Stimulated activated CD4-positive, alpha-beta T cell treated with anti-CD3 and anti-CD28 coated beads, Interleukin-12 subunit alpha, Interleukin-12 subunit beta, amount 100 ng/mL, for 4 hours (primary cell): ENCODE data around the gene CMTR1.

Experiments
- DNase-seq: peaks from one replicate; pipeline ENCODE4 v3.0.0-alpha.2; 2020

The CMTR1 gene

DNA sequence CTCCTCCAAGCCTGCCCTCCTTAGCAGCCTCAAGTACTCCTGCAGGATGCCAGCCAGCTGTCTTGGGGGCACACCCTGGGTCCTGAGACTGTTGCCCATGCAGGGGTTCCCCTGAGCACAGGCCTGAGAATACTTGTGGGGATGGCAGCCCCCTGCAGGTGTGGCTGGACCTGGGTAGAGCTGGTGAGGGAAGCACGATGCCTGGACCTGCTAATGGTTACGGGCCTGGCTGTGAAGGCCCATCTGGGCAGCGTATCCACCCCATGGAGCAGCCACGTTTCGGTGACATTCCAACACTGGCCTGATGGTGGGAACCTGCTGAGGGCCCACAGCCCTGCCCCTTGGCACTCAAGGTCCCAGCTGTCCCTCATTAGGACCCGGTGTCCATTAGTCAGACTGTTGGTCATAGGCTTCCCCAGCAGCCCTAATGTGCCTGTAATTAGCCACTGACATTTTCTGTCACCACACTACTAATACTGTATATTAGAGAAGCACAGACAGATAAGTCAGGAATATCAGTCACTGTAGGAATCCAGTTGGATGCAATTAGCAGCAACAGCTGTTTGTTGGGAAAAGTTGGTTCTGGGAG, 46.3 kb downstream of the CMTR1 start:
- DNase-seq, result no peak

DNA sequence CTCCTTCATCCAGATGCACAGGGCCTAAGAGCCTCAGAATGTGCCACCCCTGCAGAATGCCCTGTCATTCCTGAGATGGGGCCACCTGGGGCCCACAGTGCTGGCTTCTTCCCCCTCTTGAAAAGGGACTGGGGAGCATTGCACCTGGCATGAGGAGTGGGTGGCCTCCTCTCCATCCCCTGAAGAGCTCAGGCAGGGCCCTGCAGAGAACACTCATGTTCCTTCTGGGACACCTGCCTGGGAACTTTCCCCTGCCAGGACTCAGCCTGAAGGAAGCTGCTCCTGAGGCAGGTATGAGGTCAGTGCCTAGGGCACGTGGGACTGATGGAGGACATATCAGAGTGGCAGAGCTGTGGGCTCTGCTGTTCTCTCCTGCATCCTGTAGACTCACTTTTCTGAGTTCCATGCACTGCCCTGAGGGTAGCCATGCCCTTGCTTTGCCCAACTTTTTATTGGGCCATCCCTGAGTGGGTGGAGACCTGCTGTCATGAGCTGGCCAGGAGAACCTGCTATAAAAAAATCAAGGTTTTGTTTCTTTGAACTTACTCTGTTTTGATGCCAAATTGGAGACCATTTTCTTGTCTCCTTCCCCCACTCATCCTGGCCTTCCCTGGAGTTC, 47.2 kb downstream of the CMTR1 start:
- DNase-seq, result no peak

DNA sequence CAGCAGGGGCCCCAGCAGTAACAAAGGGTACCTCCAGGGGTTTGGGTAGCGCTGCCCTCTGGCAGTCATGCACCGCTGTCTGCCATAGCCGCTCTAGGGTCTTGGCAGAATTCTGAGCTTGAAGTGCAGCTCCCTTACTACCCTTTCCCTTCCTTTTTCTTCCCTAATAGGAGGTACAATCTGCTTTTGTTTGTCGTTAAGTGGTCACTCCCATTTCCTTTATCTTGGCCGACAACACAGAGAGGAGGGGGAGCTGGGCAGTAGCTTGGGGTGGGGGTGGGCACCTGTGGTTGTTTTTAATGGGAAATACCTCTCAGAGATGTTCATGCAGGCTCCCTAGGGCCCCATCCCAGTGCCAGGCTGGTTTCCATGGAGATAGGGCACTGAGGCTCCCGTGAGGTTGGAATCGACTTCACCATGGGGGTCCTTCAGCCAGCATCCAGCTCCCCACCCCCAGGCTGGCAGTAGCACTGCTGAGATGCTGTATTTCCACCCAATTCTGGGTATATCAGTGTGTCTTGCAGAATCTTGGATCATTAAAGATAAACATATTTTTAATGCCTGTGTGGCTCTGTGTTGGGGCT, 48.0 kb downstream of the CMTR1 start:
- DNase-seq, result no peak

DNA sequence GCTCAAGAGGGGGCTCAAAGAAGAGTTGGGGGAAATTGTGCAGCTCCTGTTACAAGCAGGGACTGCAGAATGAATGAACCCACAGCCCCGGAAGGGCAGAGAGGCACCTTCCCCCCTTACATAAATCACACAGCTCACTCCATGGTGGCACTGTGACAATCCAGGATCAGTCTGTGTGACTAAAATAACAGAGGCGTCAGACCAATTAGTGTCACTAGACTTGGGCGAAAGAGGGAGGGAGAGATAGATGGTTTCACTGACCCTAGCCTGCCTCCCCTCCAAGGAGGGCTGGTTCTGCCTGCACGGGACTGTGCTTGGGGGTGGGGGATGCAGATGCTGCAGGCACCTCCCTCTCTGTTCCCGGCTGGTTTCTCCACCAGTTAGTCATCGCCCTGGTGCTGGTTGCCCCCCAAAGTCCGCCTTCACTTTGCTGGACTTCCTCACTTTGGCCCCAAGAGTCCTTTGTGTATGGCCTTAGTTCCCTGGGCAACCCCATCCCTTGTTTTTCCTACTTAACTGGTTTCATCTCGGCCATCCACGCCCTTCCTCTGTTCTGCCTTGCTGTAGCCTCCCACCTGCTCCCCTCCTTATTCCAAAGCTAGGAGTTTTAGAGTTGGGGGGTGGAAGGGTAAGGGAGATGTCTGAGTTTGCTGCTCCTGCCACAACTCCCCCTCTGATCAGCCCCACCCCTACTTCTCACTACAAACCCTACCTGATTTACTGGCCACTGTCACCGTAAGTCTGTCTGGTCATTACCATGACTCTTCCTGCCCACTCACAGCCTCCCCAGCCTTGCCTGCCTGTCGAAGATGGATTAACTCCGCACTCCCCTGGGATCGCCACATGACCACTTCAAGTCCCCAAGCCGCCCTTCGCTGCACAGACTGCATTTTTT, 48.9 kb downstream of the CMTR1 start:
- DNase-seq, result no peak

DNA sequence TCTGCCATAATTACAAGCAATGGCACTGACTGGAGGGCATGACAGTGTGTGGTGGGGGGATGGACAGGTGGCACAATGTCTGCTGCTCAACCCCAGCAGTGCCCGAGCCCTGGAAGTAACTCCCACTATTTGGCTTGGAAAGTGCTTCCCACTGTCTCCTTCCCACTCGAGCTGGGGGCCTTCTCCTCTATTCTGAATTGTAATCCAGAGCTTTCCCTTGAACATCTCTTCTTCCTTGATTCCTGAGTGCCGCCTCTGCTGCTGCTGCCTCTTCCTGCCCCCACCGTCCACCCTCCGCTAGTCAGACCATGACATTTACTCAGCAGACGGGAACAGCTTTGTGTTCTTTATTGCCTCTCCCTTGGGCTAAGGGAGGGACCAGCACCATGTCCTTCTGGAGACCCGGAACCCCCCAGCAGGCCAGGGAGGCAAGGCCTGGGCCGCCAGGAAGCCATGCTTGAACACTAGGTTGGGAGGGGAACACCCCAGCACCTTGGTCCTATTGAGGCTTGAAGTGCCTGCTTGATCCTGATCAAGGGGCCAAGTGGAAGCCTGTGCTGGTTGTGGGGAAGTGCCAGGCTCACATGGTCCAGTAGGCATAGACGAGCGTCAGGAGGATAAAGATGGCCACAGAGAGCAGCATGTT, 49.7 kb downstream of the CMTR1 start:
- no peak for DNase-seq

DNA sequence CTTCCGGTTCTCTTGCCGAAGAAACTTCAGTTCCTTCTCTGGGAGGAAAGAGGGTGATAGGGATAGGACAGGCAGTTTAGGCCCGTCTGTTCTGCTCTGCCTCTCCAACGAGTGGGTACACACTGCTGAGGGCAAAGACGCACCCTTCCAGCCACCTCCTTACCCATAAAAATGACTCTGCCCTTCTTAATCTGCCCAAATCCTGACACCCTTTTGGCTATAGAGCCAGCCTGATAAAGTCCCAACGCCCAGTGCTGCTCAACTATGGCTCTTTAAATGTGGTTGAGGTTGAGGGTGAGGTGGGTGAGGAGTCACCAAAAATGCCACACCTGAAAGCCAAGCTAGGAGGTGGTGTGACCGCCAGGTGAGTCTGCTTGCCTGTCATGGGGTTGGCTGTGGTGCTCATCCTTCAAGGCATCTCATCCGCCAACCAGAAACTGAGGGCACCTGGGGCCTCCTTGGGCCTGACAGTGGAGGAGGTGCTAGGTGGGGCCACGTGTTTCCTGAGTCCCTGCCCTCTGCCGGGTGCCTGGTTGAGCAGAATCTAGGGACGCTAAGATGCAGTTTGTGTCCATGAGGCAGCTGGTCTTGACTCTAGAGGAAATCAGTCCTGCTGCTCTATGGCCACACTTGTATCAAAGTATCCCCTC, 50.4 kb downstream of the CMTR1 start:
- DNase-seq, result no peak

DNA sequence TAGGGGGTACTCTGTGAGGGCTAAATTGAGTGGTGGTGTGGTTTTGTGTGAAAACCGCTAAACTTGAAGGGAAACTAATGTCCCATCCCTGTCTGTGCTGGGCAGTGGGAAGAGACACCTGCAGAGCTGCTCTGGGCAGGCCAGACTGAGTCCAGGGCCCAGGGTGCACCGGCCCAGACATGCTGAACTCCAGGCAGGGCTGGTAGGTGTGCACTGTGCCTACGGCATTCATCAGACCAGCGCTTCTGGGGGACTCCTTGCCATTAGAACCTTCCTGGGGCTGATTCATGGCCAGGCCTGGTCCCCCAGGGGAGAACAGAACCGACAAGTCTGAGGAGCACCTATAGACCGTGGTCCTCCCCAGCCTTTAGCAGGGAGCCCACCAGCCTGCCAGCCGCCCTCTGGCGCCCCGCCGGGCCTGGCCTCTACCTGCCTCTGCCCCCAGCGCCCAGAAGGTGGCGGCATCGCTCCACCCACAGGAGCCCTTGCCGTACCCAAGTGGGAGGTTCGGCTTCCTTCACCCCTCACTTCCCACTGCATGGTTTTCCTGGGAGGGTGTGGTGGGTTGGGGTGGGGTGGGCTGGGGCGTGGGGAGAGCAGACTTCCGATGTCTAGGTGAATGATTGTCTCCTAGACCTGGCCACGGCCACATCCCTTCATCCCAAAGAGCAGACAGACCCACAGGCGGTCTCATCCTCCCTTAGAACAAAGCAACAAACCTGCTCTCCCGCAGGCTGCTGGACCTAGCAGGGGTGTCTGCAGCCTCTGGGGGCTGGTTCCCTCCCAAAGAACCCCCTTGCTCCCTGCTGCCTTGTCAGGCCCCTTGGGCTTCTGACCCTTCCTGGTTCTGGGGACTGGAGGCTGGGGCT, 51.1 kb downstream of the CMTR1 start:
- peak; percentile 77 for DNase-seq

DNA sequence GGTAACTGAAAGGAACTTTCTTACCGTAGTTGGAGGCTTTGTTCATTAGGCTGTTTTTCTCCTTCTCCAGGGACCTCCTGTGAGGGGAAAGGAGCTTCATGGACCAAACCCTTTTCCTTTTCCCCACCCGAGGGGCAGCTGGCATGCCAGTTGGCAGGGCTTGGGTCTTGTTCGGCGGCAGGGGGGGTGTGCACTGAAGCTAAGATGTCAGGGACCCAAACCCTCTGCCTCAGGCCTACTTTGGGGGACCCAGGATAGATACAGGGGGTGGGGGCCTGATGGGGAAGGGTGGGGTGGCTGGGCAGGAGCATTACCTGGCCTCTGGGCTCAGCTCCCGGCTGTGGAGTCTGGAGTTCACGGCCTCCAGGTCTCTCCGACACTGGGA, 51.8 kb downstream of the CMTR1 start:
- no peak for DNase-seq

DNA sequence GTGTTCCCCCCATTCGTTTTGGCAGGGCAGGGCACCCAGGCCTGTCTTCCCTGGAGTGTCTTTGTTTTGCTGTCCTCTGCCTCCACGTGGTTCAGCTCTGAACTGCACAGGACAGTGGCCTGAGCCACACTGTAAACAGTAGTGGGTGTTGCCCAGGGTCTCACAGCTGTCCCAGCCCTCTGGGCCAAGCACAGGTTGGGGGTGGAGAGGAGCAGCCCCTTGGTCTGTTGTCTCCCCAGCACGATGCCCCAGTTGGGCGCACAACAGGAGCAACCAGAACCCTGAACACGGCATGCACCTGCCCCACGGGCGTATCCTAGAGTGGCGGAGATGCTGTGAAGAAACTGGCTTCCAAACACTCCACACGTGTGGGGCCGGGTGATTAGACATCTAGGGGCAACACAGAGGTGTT, 52.3 kb downstream of the CMTR1 start:
- DNase-seq, result no peak

DNA sequence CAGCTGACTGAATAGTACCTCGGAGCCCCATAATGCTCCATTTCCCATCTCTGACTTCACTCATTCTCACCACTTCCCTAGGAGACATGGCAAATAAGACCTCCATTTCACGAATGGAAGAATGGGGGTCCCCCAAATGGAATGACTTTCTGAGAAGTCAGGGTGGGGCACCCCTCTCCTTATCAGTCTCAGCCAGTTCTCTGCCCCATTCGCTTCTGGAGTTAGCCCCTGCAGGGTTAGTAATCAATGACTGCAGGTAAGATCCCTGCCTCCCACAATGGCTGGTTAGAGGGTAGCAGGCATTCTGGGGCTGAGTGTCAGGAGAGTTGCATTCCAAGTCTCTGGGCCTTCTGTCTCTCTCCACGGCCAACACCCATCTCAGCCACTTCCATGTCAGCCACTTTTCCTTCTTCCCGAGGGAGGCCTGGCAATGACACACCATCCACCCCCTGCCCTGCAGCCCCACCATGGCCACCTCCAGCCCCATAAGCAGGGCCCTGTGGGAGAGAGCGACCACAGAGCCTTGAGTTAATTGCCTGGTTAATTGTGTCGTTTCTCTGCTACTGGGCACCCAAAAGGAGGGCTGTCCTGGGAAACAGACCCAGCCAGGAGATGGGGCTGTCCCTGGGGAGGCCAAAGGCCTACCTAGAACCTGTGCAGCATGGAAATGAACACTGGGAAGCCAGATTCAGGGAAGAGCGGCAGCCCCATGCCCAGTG, 53.3 kb downstream of the CMTR1 start:
- DNase-seq, result no peak

DNA sequence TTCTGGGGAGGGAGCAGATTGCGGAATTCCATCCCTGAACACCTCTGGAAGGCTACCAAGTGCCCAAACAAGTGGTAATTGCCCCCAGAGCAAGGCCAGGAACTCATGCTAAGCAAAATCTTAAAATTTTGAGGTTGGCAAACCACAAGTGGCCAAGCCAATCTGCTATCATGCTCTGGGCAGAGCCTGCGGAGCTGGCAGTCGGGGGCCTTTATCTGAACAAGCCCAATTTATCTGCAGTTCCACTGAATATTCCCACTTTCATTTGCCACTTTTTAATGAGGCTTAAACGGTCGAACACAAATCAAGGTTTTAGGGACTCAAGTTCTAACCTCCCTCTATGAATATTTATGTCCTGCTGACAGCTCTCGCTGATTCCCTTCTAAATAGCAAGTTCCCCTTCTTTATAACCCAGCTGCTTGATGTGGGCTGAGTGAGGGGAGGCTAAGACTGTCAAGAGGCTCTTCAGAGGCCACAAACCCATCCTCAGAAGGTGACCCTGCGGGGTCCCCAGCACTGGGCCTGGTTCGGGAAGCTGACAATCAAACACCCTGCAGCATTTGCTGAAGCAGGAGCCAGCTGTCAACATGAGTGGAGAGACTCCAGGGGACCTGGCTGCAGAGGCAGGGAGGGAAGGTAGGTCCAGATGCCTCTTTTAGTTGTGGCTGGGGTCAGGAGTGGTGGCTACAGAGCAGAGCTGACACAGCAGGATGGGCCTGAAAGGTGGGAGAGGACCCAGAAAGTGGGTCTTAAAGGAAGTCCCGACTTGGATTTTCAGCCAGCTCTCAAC, 54.8 kb downstream of the CMTR1 start:
- no peak for DNase-seq

DNA sequence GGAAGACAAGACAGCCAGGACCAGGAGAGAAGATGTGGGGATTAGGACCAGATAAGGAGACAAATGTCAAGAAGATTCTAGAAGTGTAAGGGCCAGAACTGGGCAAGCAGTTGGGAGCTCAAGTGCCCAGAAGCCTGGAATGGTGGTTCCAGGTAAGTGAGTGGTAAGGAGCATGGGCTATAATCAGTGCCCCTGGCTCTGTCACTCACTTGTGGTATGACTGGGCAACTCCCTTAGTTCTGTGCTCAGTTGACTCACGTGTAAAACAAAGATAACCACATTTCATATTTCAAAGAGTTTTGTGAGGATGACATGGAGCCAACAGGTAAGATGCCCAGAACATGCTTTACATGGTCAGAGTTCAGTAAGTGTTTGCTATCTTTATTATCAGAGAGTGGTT, 55.5 kb downstream of the CMTR1 start:
- DNase-seq, result no peak

DNA sequence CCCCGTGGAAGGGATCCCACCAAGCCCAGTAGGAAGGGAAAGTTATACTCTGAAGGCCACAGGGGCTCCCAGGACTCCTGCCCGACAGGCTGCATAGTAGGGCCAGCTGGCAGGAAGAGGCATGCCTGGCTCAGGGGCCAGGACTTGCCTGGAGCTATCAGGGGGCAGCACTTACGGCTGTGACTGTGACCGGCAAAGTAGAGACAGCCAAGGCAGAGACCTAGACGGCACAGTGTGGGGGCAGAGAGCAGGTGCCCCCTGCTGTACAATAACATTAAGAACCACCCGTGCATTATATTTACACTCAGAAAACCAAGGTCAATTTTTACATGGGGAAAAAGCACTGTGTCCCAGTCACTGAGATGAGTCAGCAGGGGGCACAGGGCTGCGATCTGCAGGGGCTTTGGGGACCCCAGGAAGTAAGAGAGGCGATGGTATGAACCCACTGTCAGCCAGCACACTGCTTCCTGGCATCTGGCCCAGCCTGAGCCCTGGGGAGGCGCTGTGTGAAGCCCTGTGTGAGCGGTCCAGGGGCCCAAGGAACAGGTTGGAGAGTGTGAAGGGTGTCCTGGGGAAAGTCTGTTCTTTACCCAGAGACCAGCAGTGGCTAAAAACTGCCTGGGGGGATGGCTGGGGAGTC, 56.8 kb downstream of the CMTR1 start:
- no peak for DNase-seq

DNA sequence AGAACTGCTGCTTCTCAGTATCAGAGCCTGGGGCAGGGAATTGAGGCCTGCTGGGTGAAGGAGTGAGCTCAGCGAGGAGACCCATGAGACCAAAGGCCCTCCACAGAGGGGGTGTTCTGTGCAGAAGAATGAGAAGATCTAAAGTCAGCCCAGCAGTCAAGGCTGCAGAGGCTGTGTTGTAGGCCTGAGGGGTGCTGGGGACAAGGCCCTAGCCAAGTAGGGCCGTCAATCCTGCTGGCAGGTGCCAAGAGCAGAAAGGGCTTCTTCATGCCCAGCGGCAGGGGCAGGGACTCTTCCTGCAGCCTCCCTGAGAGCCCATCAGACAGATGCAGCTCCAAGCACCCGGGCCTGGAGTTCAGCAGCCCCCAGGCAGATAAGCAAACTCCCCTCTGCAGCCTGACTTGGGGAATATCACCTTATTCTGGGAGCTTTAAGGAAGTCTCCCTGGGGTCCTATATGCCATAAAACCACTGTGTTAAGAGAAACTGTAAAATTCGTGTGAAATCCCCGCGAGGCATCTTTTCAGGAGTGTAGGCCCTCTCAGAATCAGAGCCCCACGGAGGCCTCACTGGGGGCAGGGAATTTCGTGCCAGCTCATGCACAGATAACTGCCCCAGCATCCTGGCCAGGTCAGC, 57.6 kb downstream of the CMTR1 start:
- no peak for DNase-seq

DNA sequence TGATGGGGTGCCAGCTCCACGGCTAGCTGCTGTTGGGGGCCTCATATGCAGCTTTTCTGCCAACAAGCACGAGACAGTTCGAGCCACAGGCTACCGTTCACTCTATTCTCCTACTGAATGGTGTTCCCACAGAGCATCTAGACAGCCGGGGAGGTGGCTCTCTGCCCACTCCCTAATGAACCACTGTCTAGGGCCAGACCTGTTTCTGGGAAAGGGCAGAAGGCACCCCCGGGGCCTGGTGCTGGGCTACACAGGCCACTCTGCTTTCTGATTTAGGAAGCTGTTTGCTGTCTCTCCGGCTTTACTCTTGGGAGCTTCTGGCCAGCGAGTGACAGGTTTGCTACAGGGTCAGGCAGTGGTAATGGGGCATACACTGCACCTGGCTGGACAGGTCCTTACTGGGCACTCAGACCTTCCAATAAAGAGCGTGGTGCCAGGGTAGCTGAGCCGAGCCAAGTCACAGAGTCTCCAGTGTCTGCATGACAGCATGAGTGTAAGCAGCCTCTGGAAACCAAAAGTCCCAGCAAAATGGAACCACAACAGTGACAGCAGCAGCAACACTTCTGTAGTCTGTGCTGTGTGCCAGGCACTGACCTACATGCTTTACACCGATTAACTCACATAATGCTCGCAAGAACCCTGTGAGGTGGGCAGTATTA, 58.3 kb downstream of the CMTR1 start:
- no peak for DNase-seq

DNA sequence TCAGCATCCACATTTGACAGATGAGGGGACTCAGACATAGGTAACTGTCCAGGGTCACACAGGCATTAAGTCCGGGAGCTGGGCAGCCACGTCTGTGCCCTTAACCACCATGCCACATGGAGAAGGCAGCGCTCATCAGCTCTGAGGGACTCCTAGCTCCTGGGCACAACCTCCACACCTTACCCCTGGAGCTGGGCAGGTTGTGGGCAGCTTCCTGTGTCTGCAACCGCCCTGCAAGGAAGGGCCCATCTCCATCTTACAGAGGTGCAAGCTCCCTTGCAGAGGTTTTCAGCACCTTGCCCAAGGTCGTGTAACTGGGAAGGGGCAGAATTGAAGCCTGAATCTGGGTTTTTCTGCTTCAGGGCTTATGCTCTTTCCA, 58.8 kb downstream of the CMTR1 start:
- DNase-seq, result no peak

DNA sequence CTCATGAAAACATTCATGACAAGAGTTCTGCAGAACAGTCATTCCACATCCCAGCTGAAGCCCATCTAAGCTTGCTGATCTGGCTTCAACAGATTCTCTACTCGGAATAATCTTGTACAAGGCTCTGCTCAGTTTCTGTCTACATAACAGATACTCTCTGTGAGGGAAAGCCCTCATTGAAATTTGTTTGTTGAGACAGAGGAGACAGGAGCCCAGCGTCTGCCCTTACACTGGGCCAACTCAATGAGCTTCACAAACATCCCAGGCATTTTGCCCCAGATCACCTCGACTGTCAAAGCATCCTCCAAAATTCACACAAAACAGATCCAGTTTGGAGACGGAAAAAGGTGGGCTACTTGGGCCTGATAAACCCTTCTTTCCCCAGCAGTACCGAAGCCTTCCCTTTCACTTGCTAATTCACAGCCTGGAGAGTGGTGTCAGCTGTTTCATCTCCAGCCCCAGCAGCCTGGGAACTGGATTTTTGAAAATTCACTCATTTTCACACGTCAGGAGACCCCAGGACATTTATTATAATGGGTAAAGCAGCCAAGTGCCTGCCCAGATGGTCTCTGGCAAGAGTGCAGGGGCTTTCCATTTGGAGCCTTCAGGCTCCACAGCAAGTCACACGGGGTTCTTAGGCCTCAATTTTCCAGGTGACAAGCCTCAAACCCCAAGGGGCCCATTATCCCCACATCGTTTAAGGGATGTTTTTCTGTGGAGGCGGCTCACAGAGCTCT, 59.4 kb downstream of the CMTR1 start:
- DNase-seq, result no peak
